Suprapubic skin (tissue), 4 donors: ENCODE data around the gene DDX21. TPM values are rescaled to one million over a fixed set of nuclear protein-coding genes. Genes with fewer than 3 reads are reported as not detected.
A peak's percentile ranks its signal among the peaks of the same experiment; 100 is the strongest.
"Not testable (repeated sequence)": the region's sequence is repeated elsewhere in the genome, so short reads cannot be mapped to it uniquely, and the experiment has no call there.

Source experiments
- DNase-seq, 2 donors: peaks; one replicate each; pipeline ENCODE4 v3.0.0-alpha.2; 2019; ENCODE audit warnings: low spot score in 2 of 2
- H3K27ac ChIP-seq: fragments of 200-600 bp; sonication (generic); one replicate; pipeline ENCODE4 v1.5.1; 2019
- H3K27me3 ChIP-seq: fragments of 200-600 bp; sonication (generic); one replicate; pipeline ENCODE4 v1.5.1; 2019
- H3K36me3 ChIP-seq: fragments of 200-600 bp; sonication (generic); one replicate; pipeline ENCODE4 v1.5.1; 2019
- H3K4me1 ChIP-seq: fragments of 200-600 bp; sonication (generic); one replicate; pipeline ENCODE4 v1.5.1; 2019
- H3K4me3 ChIP-seq: fragments of 200-600 bp; sonication (generic); one replicate; pipeline ENCODE4 v1.5.1; 2019; ENCODE audit warnings: mild to moderate bottlenecking
- H3K9me3 ChIP-seq: fragments of 200-600 bp; sonication (generic); one replicate; pipeline ENCODE4 v1.5.1; 2019
- EP300 ChIP-seq: sonication (generic); formaldehyde crosslinking; IDR thresholded peaks from one replicate; pipeline ENCODE4 v1.6.1; 2017; ENCODE audit warnings: antibody characterized with exemption
- POLR2A ChIP-seq, 2 donors: fragments of 450-650 bp; IDR thresholded peaks; one replicate each; pipeline ENCODE4 v1.6.1; 2017; ENCODE audit warnings: antibody characterized with exemption in 2 of 2, mild to moderate bottlenecking in 2 of 2, moderate library complexity in 2 of 2
- POLR2AphosphoS5 ChIP-seq, 3 donors: sonication (generic); formaldehyde crosslinking; IDR thresholded peaks; one replicate each; pipeline ENCODE4 v1.6.1; 2017; ENCODE audit warnings: antibody characterized with exemption in 3 of 3
- WGBS: methylation state at CpG from one replicate; pipeline ENCODE4 v1.1.5; 2018; 5-methylcytosine and 5-hydroxymethylcytosine counted together
- total RNA-seq, 4 donors: library from RNA; depleted of rRNA; stranded (reverse); fragments of >200 nt; gene quantifications; one replicate each; pipeline ENCODE4 v1.1.0, GENCODE V29; 2016
- TF ChIP-seq, protein P1 (sequence below), 2 donors: fragments of 200-600 bp in 1 of 2; fragments of 450-650 bp in 1 of 2; sonication (generic) in 1 of 2; IDR thresholded peaks; one replicate each; pipeline ENCODE4 v1.5.1; 2016 to 2019; ENCODE audit warnings: antibody characterized with exemption in 2 of 2, mild to moderate bottlenecking in 1 of 2, moderate library complexity in 1 of 2

DDX21 gene
- total RNA-seq, 4 donors from 2014 or later: 35.4 to 84.4 (median 58.5) TPM

DNA sequence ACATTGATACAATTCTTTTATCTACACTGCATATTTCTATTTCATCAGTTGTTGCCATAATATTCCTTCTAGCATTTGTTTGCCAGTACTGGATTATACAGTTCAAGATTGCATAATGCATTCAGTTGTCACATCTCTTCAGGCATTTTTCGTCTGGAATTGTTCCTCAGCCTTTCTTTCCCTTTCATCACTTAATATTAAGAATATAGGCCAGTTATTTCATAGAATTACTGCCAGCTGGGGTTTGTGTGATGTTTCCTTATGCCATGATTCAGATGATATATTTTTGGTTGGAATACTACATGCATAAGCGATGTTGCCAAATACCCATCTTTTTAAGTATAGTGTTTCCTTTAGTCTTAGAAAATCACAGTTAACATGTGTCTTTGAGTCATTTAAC lies 53.4 kb downstream of the DDX21 start:
- H3K4me1 ChIP-seq: no peaks in the 10 kb centered on the region
- 60% methylated on average over 2 of the region's 2 CpGs for WGBS
- peaks cover 53% of the 10 kb centered on the region for H3K36me3 ChIP-seq
- no peaks in the 10 kb centered on the region for H3K27me3 ChIP-seq
- TF ChIP-seq POLR2AphosphoS5 (IDR thresholded peaks at IDR 0.05): no peak
- no peak for TF ChIP-seq POLR2A (IDR thresholded peaks at IDR 0.05)
- TF ChIP-seq, protein P1, sequence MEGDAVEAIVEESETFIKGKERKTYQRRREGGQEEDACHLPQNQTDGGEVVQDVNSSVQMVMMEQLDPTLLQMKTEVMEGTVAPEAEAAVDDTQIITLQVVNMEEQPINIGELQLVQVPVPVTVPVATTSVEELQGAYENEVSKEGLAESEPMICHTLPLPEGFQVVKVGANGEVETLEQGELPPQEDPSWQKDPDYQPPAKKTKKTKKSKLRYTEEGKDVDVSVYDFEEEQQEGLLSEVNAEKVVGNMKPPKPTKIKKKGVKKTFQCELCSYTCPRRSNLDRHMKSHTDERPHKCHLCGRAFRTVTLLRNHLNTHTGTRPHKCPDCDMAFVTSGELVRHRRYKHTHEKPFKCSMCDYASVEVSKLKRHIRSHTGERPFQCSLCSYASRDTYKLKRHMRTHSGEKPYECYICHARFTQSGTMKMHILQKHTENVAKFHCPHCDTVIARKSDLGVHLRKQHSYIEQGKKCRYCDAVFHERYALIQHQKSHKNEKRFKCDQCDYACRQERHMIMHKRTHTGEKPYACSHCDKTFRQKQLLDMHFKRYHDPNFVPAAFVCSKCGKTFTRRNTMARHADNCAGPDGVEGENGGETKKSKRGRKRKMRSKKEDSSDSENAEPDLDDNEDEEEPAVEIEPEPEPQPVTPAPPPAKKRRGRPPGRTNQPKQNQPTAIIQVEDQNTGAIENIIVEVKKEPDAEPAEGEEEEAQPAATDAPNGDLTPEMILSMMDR (IDR thresholded peaks at IDR 0.05): no peak
- TF ChIP-seq EP300: no peak
- no peaks in the 10 kb centered on the region for H3K9me3 ChIP-seq
- no peak for DNase-seq
- H3K27ac ChIP-seq: no peak overlapping the region
- H3K4me3 ChIP-seq: no peak overlapping the region

DNA sequence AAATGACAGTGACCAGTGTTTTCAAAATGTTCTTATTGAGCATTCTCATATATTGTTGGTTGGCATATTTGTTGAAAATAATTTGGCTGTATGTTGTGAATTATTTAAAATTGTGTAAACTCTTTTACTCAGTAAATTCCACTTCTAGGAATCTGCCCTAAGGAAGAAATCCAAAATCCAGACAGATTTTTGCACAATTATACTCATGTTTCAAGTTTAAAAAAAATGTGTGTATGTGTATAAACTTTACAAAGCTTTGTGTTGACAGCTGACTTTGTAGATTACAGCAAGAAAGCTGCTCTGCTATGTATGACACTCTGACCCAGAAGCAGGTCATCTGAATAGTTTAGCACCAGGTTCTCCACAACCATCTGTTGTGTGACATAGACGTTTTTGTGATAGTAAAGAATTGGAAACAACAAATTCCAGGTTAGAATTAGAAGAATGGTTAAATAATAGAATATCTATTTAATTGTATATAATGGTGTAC lies 54.2 kb downstream of the DDX21 start:
- WGBS: 65% methylated on average over 1 of the region's 1 CpG
- Histone ChIP-seq H3K4me1 (no peaks in the 10 kb centered on the region), H3K4me3 (no peak overlapping the region), H3K9me3 (no peaks in the 10 kb centered on the region), H3K36me3 (peaks cover 60% of the 10 kb centered on the region), H3K27ac (no peak overlapping the region), H3K27me3 (no peaks in the 10 kb centered on the region)
- TF ChIP-seq POLR2A (IDR thresholded peaks at IDR 0.05) (no peak), POLR2AphosphoS5 (IDR thresholded peaks at IDR 0.05) (no peak), EP300 (no peak)
- TF ChIP-seq, protein P1 (IDR thresholded peaks at IDR 0.05): no peak
- DNase-seq: no peak

DNA sequence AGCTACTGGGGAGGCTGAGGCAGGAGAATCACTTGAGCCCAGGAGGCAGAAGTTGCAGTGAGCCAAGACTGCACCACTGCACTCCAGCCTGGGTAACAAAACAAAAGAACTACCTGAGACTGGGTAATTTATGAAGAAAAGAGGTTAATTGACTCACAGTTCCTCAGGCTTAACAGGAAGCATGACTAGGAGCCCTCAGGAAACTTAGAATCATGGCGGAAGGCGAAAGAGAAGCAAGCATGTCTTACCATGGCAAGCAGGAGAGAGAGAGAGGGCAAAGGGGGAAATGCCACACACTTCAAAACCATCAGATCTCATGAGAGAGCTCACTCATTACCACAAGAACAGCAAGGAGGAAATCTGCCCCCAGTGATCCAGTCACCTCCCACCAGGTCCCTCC lies 56.8 kb downstream of the DDX21 start:
- peaks cover 61% of the 10 kb centered on the region for H3K36me3 ChIP-seq
- H3K27ac ChIP-seq, H3K9me3 ChIP-seq, H3K27me3 ChIP-seq, H3K4me1 ChIP-seq, H3K4me3 ChIP-seq: not testable (repeated sequence)
- DNase-seq: peak in 1 of 2 donors; percentile 1
- WGBS: 98% methylated on average over 2 of the region's 2 CpGs

DNA sequence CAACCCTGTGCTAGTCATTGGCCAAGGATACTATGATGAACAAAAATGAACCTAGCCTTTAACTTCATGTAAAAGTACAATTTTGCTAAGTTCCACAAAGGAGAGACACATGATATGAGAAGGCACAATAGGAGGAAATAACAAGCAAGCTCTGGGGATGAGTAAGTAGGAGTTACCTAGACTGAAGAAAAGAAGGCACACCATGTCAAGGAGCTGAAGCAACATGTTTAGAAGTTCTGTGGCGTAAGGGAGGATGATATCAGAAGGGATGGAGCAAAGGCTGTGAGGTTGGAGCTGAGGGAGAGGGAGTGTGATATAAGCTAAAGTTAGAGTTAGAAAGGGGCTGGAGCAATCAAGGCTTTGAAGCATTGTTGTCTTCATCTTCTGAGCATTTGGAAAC lies 58.2 kb downstream of the DDX21 start:
- WGBS: 100% methylated on average over 1 of the region's 1 CpG
- no peak overlapping the region for H3K27ac ChIP-seq
- H3K27me3 ChIP-seq: no peaks in the 10 kb centered on the region
- no peak overlapping the region for H3K4me3 ChIP-seq
- H3K9me3 ChIP-seq: no peaks in the 10 kb centered on the region
- no peaks in the 10 kb centered on the region for H3K4me1 ChIP-seq
- H3K36me3 ChIP-seq: peaks cover 66% of the 10 kb centered on the region
- TF ChIP-seq, protein P1 (IDR thresholded peaks at IDR 0.05): no peak
- TF ChIP-seq POLR2AphosphoS5 (IDR thresholded peaks at IDR 0.05) (no peak), POLR2A (IDR thresholded peaks at IDR 0.05) (no peak), EP300 (no peak)
- no peak for DNase-seq

DNA sequence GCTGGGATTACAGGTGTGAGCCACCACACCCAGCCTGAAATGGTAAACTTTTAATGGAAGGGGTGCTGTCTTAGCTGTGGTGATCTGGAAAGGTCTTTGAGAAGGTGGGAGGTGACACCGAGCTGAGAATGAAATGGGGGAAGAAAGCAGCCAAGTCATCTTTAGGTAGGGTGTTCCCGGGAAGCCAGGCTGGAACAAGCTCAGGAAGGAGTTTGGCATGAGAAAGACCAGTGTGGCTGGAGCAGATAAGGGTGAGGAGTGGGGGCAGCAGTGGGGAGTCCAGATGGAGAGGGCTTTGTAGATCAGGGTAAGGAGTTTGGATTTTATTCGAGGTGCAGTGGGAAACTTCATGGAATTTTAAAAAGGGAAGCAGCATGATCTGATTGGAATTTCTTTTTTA lies 62.6 kb downstream of the DDX21 start:
- no peak overlapping the region for H3K27ac ChIP-seq
- TF ChIP-seq POLR2A (IDR thresholded peaks at IDR 0.05): no peak
- TF ChIP-seq, protein P1 (IDR thresholded peaks at IDR 0.05): no peak
- no peak for TF ChIP-seq POLR2AphosphoS5 (IDR thresholded peaks at IDR 0.05)
- TF ChIP-seq EP300: no peak
- no peak overlapping the region for H3K4me3 ChIP-seq
- 93% methylated on average over 3 of the region's 3 CpGs for WGBS
- H3K27me3 ChIP-seq: no peaks in the 10 kb centered on the region
- H3K4me1 ChIP-seq: no peaks in the 10 kb centered on the region
- DNase-seq: no peak
- H3K36me3 ChIP-seq: peaks cover 42% of the 10 kb centered on the region
- H3K9me3 ChIP-seq: no peaks in the 10 kb centered on the region

DNA sequence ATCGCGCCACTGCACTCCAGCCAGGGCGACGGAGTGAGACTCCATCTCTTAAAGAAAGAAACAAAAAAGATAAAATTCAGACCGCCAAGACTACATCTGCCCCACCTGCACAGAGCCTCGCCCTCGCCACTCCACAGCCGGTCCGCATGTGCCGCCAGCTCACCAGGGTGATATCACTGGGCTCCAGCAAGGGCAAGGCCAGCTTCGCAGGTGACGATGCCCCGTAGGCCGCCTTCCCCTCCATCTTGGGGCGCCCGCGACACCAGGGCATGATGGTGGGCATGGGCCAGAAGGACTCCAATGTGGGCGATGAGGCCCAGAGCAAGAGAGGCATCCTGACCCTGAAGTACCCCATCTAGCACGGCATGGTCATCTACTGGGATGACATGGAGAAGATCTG lies 66.6 kb downstream of the DDX21 start:
- no peak for DNase-seq
- Histone ChIP-seq H3K36me3 (peaks cover 8% of the 10 kb centered on the region), H3K27me3 (no peaks in the 10 kb centered on the region), H3K27ac (no peak overlapping the region), H3K4me3 (no peak overlapping the region), H3K4me1 (no peaks in the 10 kb centered on the region), H3K9me3 (no peaks in the 10 kb centered on the region)
- WGBS: 96% methylated on average over 14 of the region's 19 CpGs
- TF ChIP-seq POLR2A (IDR thresholded peaks at IDR 0.05) (no peak), EP300 (no peak), POLR2AphosphoS5 (IDR thresholded peaks at IDR 0.05) (no peak)
- TF ChIP-seq, protein P1 (IDR thresholded peaks at IDR 0.05): no peak
